Measurements from ENCODE around the gene ABCA9. TPM values are rescaled to one million over a fixed set of nuclear protein-coding genes. Genes with fewer than 3 reads are reported as not detected.

ABCA9 gene
- total and polyA plus RNA-seq, 2 of the 13 experiments (the other 11 are each of a cell fraction or from before 2014, with no cell fraction given), result 0.04 TPM; not detected in 1

GRCh38 chr17:68937890-68938514 lies 122.7 kb downstream of the ABCA9 start (continued):
- TF ChIP-seq NFE2L1 (CRISPR knock-in tag; IDR thresholded peaks at IDR 0.05; ENCODE audit: borderline replicate concordance) (no peak), ZNF780A (CRISPR knock-in tag; IDR thresholded peaks at IDR 0.05) (no peak), ZNF234 (CRISPR knock-in tag; conservative IDR thresholded peaks at IDR 0.05) (no peak), TRIM24 (CRISPR knock-in tag; IDR thresholded peaks at IDR 0.05) (no peak), JUN (CRISPR knock-in tag; IDR thresholded peaks at IDR 0.05) (no peak), ZNF749 (CRISPR knock-in tag; IDR thresholded peaks at IDR 0.05; ENCODE audit: borderline replicate concordance) (no peak), ZNF782 (CRISPR knock-in tag; IDR thresholded peaks at IDR 0.05; ENCODE audit: borderline replicate concordance) (no peak), ZNF580 (CRISPR knock-in tag; IDR thresholded peaks at IDR 0.05; ENCODE audit: borderline replicate concordance, low read depth) (peak; percentile 43; the same call in 1 of the 2 replicates), ZBTB42 (CRISPR knock-in tag; IDR thresholded peaks at IDR 0.05) (no peak), PHF8 (CRISPR knock-in tag; IDR thresholded peaks at IDR 0.05) (no peak), ZC3H4 (CRISPR knock-in tag; IDR thresholded peaks at IDR 0.05; ENCODE audit: borderline replicate concordance) (no peak), CERS6 (CRISPR knock-in tag; IDR thresholded peaks at IDR 0.05) (no peak), SETDB1 (CRISPR knock-in tag; IDR thresholded peaks at IDR 0.05; ENCODE audit: borderline replicate concordance) (no peak), ZNF552 (CRISPR knock-in tag; IDR thresholded peaks at IDR 0.05; ENCODE audit: borderline replicate concordance) (no peak), RFX5 (IDR thresholded peaks at IDR 0.05; ENCODE audit: low read depth, low read length) (no peak), ARNT2 (CRISPR knock-in tag; IDR thresholded peaks at IDR 0.05; ENCODE audit: low read depth) (no peak), STAG1 (CRISPR knock-in tag; IDR thresholded peaks at IDR 0.05) (no peak; the same call in 1 of the 2 replicates), ZNF414 (CRISPR knock-in tag; IDR thresholded peaks at IDR 0.05) (no peak), ETV5 (CRISPR knock-in tag; IDR thresholded peaks at IDR 0.05; ENCODE audit: borderline replicate concordance) (peak; percentile 30; the same call in 1 of the 2 replicates), HOXA3 (CRISPR knock-in tag; IDR thresholded peaks at IDR 0.05) (peak; percentile 47; the same call in 1 of the 2 replicates), GPBP1L1 (CRISPR knock-in tag; IDR thresholded peaks at IDR 0.05) (no peak), CBX1 (IDR thresholded peaks at IDR 0.05; ENCODE audit: low read depth) (no peak), ZNF777 (CRISPR knock-in tag; IDR thresholded peaks at IDR 0.05) (peak; percentile 67; the same call in 1 of the 2 replicates), RELA (CRISPR knock-in tag; IDR thresholded peaks at IDR 0.05) (no peak), GFI1 (CRISPR knock-in tag; IDR thresholded peaks at IDR 0.05; ENCODE audit: borderline replicate concordance) (0 out of 2 replicates have a peak, but pooled peaks have one; percentile 47), ZSCAN5A (CRISPR knock-in tag; IDR thresholded peaks at IDR 0.05; ENCODE audit: borderline replicate concordance) (0 out of 2 replicates have a peak, but pooled peaks have one; percentile 25)
